ENCODE results near the gene TNFSF8. TPM values are rescaled to one million over a fixed set of nuclear protein-coding genes. Genes with fewer than 3 reads are reported as not detected.

The TNFSF8 gene
- total RNA-seq, 2 experiments from 2014 or later: 70.9 to 71.6 TPM

- ChIA-PET POLR2A (interaction anchor here (1.2 kb wide), 1 partner anchor 28 kb away, joined by 3 read pairs; no protein-coding TSS in a partner anchor), CTCF (no interaction called here)
- H3K4me1 ChIP-seq (ENCODE audit: insufficient read depth, low read length): no peaks in the 10 kb centered on the region
- no peaks in the 10 kb centered on the region for H3K36me3 ChIP-seq (ENCODE audit: insufficient read depth, low read length)
- H3K4me1 Mint-ChIP-seq (ENCODE audit: low read depth): peaks cover 8% of the 10 kb centered on the region
- no peak for DNase-seq
- no peak overlapping the region for H3K4me3 Mint-ChIP-seq
- intact Hi-C loops (cut with DNase I, micrococcal nuclease): no loop called here
- no peak for TF ChIP-seq CTCF (IDR thresholded peaks at IDR 0.05)
- peaks cover 2% of the 10 kb centered on the region for H3K9me3 Mint-ChIP-seq
- no peaks in the 10 kb centered on the region for H3K27me3 ChIP-seq (ENCODE audit: control insufficient read depth in 1 of 2, insufficient read depth in 2 of 2, low read length in 2 of 2)
- H3K4me3 ChIP-seq (ENCODE audit: low read length): no peak overlapping the region
- no peak for ATAC-seq (ENCODE audit: poor library complexity)
- H3K9me3 ChIP-seq (ENCODE audit: control insufficient read depth in 1 of 2, insufficient read depth in 1 of 2, low read length in 2 of 2): no peaks in the 10 kb centered on the region
- no peaks in the 10 kb centered on the region for H3K27me3 Mint-ChIP-seq
- no peak overlapping the region for H3K27ac ChIP-seq (ENCODE audit: low read depth in 1 of 2, low read length in 2 of 2)
- no peak overlapping the region for H3K27ac Mint-ChIP-seq
- no peaks in the 10 kb centered on the region for H3K36me3 Mint-ChIP-seq (ENCODE audit: low read depth)
Measured at GRCh38 chr9:114851306-114851705, 79.1 kb downstream of the TNFSF8 start.

Other genes starting within 250 kb of the TNFSF8 start
- gene TEX48, start 248.4 kb downstream of the TNFSF8 start, total RNA-seq: not detected
- gene TNFSF15, start 124.6 kb downstream of the TNFSF8 start, total RNA-seq: not detected
- under 1 TPM; 0.03 to 0.05 TPM for gene TNC, start 187.6 kb upstream of the TNFSF8 start, total RNA-seq

Data from CD4-positive, alpha-beta T cell (primary cell).